ENCODE data around the gene NCAPD2.
A peak's percentile ranks its signal among the peaks of the same experiment; 100 is the strongest.

The NCAPD2 gene

DNA sequence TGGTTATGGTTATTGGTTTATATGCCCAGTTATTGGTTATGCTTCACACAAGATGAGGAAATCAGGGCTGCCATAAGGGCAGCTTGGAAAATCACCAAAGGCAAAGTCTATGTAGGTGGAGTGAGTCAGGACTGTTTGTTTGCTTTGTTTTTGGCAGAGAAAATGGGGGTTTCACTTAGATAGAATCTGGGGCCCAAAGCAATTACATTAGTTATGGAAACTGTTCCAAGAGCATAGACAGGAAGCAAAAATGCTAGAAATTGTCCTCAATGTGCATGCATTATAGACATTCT, 25.7 kb upstream of the NCAPD2 start:
- TF ChIP-seq ZBTB7A (IDR thresholded peaks at IDR 0.05; ENCODE audit: low read depth) (no peak), FOXM1 (IDR thresholded peaks at IDR 0.05; ENCODE audit: borderline replicate concordance, low read depth) (no peak), TCF12 (IDR thresholded peaks at IDR 0.05; ENCODE audit: low read depth) (no peak), CEBPB (IDR thresholded peaks at IDR 0.05) (no peak), YY1 (IDR thresholded peaks at IDR 0.05; ENCODE audit: low read depth) (no peak), TEAD4 (IDR thresholded peaks at IDR 0.05) (no peak), EP300 (IDR thresholded peaks at IDR 0.05; ENCODE audit: borderline replicate concordance) (no peak), RAD21 (IDR thresholded peaks at IDR 0.05; ENCODE audit: low read depth) (no peak), TAF1 (IDR thresholded peaks at IDR 0.05; ENCODE audit: low read depth) (no peak)
- TF ChIP-seq, protein P1, sequence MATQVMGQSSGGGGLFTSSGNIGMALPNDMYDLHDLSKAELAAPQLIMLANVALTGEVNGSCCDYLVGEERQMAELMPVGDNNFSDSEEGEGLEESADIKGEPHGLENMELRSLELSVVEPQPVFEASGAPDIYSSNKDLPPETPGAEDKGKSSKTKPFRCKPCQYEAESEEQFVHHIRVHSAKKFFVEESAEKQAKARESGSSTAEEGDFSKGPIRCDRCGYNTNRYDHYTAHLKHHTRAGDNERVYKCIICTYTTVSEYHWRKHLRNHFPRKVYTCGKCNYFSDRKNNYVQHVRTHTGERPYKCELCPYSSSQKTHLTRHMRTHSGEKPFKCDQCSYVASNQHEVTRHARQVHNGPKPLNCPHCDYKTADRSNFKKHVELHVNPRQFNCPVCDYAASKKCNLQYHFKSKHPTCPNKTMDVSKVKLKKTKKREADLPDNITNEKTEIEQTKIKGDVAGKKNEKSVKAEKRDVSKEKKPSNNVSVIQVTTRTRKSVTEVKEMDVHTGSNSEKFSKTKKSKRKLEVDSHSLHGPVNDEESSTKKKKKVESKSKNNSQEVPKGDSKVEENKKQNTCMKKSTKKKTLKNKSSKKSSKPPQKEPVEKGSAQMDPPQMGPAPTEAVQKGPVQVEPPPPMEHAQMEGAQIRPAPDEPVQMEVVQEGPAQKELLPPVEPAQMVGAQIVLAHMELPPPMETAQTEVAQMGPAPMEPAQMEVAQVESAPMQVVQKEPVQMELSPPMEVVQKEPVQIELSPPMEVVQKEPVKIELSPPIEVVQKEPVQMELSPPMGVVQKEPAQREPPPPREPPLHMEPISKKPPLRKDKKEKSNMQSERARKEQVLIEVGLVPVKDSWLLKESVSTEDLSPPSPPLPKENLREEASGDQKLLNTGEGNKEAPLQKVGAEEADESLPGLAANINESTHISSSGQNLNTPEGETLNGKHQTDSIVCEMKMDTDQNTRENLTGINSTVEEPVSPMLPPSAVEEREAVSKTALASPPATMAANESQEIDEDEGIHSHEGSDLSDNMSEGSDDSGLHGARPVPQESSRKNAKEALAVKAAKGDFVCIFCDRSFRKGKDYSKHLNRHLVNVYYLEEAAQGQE (IDR thresholded peaks at IDR 0.05; ENCODE audit: low read depth): no peak
- TF ChIP-seq, protein P2, sequence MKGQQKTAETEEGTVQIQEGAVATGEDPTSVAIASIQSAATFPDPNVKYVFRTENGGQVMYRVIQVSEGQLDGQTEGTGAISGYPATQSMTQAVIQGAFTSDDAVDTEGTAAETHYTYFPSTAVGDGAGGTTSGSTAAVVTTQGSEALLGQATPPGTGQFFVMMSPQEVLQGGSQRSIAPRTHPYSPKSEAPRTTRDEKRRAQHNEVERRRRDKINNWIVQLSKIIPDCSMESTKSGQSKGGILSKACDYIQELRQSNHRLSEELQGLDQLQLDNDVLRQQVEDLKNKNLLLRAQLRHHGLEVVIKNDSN (IDR thresholded peaks at IDR 0.05): no peak

DNA sequence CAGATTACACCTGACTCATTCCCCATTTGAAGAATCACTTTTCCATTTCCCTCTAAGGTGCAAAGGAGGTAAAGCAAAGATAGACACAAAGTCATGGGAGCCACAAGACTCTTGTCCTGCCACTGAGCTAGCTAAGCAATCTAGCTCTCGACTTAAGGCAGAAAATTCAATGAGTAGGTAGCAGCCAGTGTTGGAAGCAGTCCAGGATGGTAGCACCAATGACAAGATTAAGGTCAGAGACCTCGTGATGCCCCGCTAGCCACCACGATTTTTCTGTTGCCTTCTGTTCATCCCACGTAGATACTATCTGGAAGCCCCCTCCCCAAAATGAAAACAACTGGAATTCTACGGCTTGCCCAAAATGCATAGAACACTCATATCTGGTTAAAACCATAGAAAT, 24.8 kb upstream of the NCAPD2 start:
- TF ChIP-seq, protein P3, sequence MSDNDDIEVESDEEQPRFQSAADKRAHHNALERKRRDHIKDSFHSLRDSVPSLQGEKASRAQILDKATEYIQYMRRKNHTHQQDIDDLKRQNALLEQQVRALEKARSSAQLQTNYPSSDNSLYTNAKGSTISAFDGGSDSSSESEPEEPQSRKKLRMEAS (IDR thresholded peaks at IDR 0.05): no peak
- TF ChIP-seq YY1 (IDR thresholded peaks at IDR 0.05; ENCODE audit: low read depth) (no peak), TEAD4 (IDR thresholded peaks at IDR 0.05) (no peak), TCF12 (IDR thresholded peaks at IDR 0.05; ENCODE audit: low read depth) (no peak), FOXM1 (IDR thresholded peaks at IDR 0.05; ENCODE audit: borderline replicate concordance, low read depth) (no peak), CREB1 (IDR thresholded peaks at IDR 0.05; ENCODE audit: low read depth) (no peak), NFIC (IDR thresholded peaks at IDR 0.05) (no peak), CEBPB (IDR thresholded peaks at IDR 0.05) (no peak), EP300 (IDR thresholded peaks at IDR 0.05; ENCODE audit: borderline replicate concordance) (no peak), TAF1 (IDR thresholded peaks at IDR 0.05; ENCODE audit: low read depth) (no peak), RAD21 (IDR thresholded peaks at IDR 0.05; ENCODE audit: low read depth) (no peak), ZBTB7A (IDR thresholded peaks at IDR 0.05; ENCODE audit: low read depth) (no peak), EGR1 (IDR thresholded peaks at IDR 0.05) (no peak)
- TF ChIP-seq, protein P2 (IDR thresholded peaks at IDR 0.05): no peak
- TF ChIP-seq, protein P1 (IDR thresholded peaks at IDR 0.05; ENCODE audit: low read depth): no peak

DNA sequence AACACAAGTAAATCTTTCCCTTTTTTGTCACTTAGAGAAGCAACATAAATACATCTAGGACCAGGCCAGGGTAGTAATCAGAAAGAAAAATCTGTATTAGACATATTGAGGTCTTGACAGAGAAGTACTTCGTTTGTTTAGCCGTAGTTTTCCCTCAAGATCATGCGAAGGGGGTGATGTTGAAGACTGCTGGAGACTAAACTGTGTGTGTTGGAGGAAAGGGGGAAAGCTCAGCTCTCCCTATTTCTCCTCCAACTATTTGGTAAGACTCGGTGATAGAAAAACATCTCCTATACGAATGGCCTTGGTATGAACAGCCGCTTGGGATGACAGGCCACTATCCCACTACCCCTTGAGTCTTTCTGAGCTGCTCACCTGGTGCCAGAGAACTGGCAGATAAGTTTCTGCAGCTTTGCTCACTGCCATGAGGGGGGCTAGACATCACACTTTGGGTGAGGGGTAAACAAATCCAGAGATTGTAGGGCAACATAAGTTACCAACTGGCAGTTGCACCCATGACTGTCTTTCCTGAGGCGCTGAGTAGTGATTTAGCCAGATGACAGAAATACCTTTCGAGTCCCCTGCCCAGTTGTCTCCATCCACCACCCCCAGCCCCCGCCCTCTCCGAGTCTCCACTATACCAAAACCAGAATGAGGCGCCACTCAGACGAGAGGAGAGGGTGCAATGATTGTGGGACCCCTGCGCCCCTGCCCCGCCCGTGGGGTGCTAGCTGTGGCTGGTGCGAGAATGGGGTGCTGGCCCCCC, 24.1 kb upstream of the NCAPD2 start:
- no peak for TF ChIP-seq TAF1 (IDR thresholded peaks at IDR 0.05; ENCODE audit: low read depth)
- TF ChIP-seq, protein P3 (IDR thresholded peaks at IDR 0.05): no peak
- TF ChIP-seq RAD21 (IDR thresholded peaks at IDR 0.05; ENCODE audit: low read depth): no peak
- TF ChIP-seq FOXM1 (IDR thresholded peaks at IDR 0.05; ENCODE audit: borderline replicate concordance, low read depth): no peak
- TF ChIP-seq EP300 (IDR thresholded peaks at IDR 0.05; ENCODE audit: borderline replicate concordance): no peak
- TF ChIP-seq TCF12 (IDR thresholded peaks at IDR 0.05; ENCODE audit: low read depth): no peak

DNA sequence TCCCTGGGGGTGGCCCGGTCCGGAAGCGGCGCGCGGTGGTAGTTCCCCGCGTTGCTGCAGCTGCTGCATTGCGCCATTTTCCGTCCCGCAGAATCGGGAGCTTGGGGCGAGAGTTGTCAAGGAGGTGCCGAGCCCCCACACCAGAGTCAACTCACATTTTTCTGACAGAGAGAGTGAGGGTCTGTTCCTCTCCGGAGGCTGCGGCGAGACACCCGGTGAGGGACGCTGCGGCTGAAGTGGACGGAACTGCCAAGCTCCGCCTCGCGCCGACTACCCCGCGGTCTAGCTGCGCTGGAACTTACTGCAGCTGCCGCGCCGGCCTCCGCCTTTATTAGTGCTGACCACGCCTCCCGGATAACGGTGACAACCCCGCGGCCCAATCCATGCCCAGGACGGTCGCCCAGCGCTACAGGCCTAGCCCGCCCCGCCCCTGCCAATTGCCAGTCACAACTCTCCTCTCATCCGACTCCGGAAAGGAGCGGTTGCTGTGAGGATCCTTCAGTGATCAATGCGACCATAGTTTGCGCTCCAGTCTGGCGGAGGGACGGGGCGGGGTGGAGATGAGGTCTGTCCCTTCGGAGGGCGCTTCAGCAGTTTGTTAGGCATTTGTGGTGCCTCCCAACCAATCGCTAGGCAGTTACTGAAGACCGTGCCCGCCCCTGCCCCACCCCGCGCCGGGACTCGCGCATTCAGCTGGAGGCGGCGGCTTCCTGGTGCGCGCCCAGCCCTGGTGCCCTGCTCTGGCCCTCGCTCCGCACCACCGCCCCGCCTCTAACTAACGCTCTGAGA, 23.3 kb upstream of the NCAPD2 start, which contains the start of gene VAMP1:
Gene VAMP1, minus strand, starts transcription at position 303 of the 789 bp plus-strand sequence. Its CDS starts 146 bp downstream, at position 157.
- TF ChIP-seq, protein P3 (IDR thresholded peaks at IDR 0.05): peak; percentile 89; the same call in 1 of the 2 replicates
- TF ChIP-seq EGR1 (IDR thresholded peaks at IDR 0.05) (no peak), YY1 (IDR thresholded peaks at IDR 0.05; ENCODE audit: low read depth) (peak; percentile 85), NFIC (IDR thresholded peaks at IDR 0.05) (0 out of 2 replicates have a peak, but pooled peaks have one; percentile 33), EP300 (IDR thresholded peaks at IDR 0.05; ENCODE audit: borderline replicate concordance) (no peak; the same call in 1 of the 2 replicates), TEAD4 (IDR thresholded peaks at IDR 0.05) (peak; percentile 33), ZBTB7A (IDR thresholded peaks at IDR 0.05; ENCODE audit: low read depth) (peak; percentile 83; the same call in 1 of the 2 replicates), CEBPB (IDR thresholded peaks at IDR 0.05) (peak; percentile 82), RAD21 (IDR thresholded peaks at IDR 0.05; ENCODE audit: low read depth) (no peak; the same call in 1 of the 2 replicates), TCF12 (IDR thresholded peaks at IDR 0.05; ENCODE audit: low read depth) (no peak; the same call in none of the 2 replicates), CREB1 (IDR thresholded peaks at IDR 0.05; ENCODE audit: low read depth) (0 out of 2 replicates have a peak, but pooled peaks have one; percentile 2), FOXM1 (IDR thresholded peaks at IDR 0.05; ENCODE audit: borderline replicate concordance, low read depth) (no peak), TAF1 (IDR thresholded peaks at IDR 0.05; ENCODE audit: low read depth) (peak; percentile 91)
- TF ChIP-seq, protein P2 (IDR thresholded peaks at IDR 0.05): no peak
- TF ChIP-seq, protein P1 (IDR thresholded peaks at IDR 0.05; ENCODE audit: low read depth): no peak
